ENCODE data around the gene AQP3.
"Not testable (repeated sequence)": the region's sequence is repeated elsewhere in the genome, so short reads cannot be mapped to it uniquely, and the experiment has no call there.

Gene AQP3

DNA sequence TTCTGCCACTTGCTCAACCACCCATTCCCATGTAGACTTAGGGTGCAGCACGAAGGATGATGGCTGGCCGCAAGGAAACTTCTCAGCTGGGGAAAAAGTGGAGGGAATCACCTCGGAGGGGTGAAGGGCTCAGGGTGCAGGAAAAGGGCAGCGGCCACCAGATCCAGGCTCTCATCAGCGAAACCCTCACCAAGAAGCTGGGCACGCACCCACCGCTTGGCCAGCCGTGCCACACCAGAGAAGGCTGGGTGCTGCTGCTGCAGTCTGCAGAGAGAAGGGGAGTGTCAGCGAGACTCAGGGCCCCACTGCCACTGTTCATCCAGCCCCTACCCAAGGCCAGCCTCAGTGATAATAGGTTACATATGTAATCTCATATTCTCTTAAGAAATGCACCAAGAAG is 17.7 kb upstream of the AQP3 start:
- no peak for DNase-seq (ENCODE audit: low read depth, low spot score)

GRCh38 chr9:33464045-33464636 is 16.7 kb upstream of the AQP3 start:
- no peak for DNase-seq (ENCODE audit: low read depth, low spot score)

- DNase-seq (ENCODE audit: low read depth, low spot score): no peak
Observed at GRCh38 chr9:33463151-33463550, 15.8 kb upstream of the AQP3 start.

- no peak for DNase-seq (ENCODE audit: low read depth, low spot score)
Observed at GRCh38 chr9:33461492-33461891, 14.1 kb upstream of the AQP3 start.

DNA sequence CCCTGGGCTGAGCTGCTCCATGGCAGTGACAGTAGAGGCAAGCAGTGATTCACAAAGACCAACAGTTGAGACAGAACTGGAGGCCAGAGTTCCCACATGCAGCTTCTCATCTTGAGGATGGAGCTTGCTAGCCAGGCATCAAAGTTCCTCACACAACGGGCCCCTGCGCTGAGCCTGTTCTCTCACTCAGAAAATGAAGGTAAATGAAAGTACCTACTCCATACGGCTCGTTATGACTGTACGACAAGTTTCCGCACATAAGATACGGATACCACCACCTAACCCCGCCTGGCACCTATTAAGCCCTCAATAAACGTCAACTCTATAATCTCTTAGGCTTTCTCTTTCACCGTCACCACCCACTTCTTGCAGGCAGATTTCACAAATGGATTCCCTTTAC is 13.5 kb upstream of the AQP3 start:
- DNase-seq (ENCODE audit: low read depth, low spot score): no peak

DNA sequence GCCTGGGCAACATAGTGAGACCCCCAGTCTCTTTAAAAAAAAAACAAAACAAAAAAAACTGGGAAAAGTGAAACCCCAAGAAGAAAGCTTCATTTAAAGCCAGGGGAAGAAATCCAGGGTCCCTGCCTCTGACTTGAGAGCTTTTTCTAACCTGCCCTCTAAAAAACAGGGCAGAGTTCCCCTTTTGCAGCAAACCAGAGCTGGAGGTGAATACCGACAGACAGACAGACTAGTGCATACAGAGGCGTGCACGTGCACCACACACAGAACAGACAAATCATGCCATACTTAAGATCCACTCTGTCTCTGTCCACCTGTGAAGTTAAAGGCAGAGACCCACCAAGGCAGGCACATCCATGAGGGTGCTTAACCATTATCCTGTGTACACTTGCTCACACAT is 11.7 kb upstream of the AQP3 start:
- DNase-seq (ENCODE audit: low read depth, low spot score): no peak

GRCh38 chr9:33458444-33458843 is 11.1 kb upstream of the AQP3 start:
- DNase-seq (ENCODE audit: low read depth, low spot score): peak; percentile 41

DNA sequence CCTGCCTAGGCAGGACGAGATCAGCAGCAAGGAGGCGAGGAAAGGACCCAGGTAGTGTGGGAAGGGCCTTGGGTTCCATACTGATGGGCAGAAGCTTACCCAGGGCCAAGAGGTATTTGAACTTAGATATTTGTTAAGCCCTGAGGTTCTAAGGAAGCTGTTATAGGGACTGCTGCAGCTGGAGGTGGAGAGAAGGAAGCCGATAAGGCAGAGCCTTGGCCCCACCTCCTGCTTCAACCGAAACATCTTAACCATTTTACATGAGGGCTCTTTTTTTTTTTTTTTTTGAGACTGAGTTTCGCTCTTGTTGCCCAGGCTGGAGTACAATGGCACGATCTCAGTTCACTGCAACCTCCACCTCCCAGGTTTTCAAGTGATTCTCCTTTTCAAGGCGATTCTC is 8.6 kb upstream of the AQP3 start:
- no peak for DNase-seq (ENCODE audit: low read depth, low spot score)

GRCh38 chr9:33455456-33455855 is 8.1 kb upstream of the AQP3 start:
- not testable (repeated sequence) for DNase-seq (ENCODE audit: low read depth, low spot score)

GRCh38 chr9:33454661-33455026 is 7.3 kb upstream of the AQP3 start:
- DNase-seq (ENCODE audit: low read depth, low spot score): not testable (repeated sequence)

DNA sequence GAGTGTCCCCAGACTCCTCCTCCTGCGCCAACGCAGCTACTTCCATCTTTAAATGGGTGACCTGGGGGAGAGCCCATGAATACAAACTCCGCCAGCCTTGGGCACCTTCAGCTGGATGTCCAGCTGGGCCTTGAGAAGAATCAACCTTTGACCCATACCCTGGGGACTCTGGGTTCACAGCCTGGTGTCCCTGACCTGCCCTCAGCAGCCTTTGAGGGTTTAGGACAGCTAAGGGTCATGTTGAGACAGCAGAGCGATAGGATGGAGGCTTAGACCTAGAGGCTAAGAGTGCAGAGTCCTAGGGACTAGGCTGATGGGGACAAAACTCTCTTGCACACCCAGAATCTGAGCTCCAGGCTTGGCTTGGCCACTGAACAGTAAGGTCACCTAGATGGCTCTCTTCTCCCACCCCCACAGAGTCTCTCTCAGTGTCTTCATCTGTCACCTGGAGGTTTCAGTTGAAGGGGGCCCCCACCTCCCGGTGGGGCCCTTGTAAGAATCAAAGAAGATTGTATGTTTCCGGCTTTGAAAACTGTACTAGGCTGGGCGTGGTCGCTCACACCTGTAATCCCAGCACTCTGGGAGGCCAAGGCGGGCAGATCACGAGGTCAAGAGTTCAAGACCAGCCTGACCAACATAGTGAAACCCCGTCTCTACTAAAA is 6.7 kb upstream of the AQP3 start:
- no peak for DNase-seq (ENCODE audit: low read depth, low spot score)

- DNase-seq (ENCODE audit: low read depth, low spot score): no peak
Observed at GRCh38 chr9:33453286-33453860, 6.0 kb upstream of the AQP3 start.

- DNase-seq (ENCODE audit: low read depth, low spot score): no peak
Observed at GRCh38 chr9:33452828-33453271, 5.5 kb upstream of the AQP3 start.

GRCh38 chr9:33450621-33451146 is 3.3 kb upstream of the AQP3 start:
- no peak for DNase-seq (ENCODE audit: low read depth, low spot score)

DNA sequence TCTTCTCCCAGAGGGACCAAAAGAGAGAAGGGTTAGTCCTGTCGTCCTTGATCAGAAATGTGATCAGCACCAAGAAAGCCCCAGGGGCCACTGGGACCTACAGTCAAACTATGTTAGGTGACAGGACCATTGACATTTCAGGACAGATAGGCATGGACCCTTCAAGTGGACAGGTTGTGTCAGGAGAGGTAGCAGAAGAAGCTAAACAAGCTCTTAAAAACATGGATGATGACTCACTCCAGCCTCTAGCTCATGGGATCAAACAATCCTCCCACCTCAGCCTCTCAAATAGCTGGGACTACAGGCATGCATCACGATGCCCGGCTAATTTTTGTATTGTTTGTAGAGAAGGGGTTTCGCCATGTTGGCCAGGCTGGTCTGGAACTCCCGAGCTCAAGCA is 2.3 kb upstream of the AQP3 start:
- no peak for DNase-seq (ENCODE audit: low read depth, low spot score)

DNA sequence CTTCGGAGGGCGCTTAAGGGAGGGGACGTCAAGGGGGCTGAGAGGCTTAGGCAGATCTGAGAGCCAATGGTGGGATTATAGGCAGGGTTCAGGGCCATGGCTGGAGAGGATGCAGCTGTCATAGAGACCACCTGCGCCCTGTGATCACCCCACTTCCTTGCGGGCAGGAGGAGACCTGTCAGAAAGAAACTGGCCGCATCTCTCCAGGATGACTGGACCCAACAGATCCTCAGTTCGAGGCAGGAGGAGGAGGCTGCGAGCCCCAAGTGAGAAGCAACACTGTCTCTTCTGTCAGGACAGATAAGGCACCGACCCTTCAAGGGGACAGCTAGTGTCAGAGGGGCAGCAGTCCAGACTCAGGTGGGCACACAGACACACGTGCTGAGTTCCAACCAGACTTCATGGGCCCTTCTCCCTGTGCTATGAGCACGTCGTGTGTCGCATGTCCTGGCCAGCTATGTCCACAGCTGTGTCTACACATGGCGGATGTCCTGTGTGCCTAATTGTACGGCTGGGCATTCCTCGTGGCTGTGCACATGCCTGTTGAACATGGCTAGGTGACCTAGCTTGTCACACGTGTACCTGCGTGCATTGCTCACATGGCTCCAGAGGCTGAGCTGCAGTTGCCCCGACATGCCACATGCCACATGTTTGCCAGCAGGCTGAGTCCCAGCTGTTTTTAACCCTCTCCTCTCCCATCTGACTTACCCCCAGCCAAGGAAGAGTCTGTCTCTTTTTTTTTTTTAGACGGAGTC is 583 bp upstream of the AQP3 start:
- DNase-seq (ENCODE audit: low read depth, low spot score): no peak

- DNase-seq (ENCODE audit: low read depth, low spot score): peak; percentile 25
Observed at GRCh38 chr9:33446240-33446945, 1.0 kb downstream of the AQP3 start.

DNA sequence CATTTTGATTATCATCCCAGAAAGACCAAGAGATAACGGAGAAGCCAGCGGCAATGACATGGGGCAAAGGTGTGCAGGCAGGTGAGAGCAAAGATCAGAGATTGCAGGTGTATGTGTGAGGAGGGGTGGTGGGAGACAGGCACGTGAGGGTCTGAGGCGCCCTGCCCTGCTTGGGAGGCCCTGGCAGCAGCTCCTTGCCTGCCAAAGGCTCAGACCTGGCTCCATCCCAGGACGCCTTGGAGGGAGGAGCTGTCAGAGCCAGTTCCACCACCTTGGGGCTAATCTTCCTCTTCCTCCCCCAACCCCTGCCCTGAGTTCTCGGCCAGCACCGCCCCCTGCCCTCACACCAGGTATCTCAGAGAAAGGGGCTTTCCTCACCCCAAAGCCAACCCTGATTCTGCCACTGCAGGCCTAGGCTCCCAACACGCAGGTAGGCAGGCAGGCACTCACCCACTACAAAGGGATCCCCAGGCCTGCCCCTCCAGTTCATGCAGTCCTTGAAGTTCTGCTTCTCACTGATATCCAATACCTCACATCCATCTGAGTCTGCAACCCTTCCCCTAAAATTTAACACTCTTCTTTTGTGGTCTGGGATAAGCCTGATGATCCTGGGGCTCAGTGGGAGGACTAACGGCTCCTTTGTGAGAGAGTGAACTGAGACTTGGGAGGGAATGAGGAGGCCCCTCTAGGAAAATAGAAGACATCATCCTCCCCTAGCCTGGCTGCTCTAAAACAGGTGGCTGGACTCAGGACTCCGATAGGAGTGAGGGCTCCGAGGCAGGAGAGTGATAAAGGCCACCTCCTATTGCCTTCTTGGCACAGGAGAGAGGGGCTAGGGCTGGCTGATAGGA is 1.8 kb downstream of the AQP3 start:
- DNase-seq (ENCODE audit: low read depth, low spot score): no peak

DNA sequence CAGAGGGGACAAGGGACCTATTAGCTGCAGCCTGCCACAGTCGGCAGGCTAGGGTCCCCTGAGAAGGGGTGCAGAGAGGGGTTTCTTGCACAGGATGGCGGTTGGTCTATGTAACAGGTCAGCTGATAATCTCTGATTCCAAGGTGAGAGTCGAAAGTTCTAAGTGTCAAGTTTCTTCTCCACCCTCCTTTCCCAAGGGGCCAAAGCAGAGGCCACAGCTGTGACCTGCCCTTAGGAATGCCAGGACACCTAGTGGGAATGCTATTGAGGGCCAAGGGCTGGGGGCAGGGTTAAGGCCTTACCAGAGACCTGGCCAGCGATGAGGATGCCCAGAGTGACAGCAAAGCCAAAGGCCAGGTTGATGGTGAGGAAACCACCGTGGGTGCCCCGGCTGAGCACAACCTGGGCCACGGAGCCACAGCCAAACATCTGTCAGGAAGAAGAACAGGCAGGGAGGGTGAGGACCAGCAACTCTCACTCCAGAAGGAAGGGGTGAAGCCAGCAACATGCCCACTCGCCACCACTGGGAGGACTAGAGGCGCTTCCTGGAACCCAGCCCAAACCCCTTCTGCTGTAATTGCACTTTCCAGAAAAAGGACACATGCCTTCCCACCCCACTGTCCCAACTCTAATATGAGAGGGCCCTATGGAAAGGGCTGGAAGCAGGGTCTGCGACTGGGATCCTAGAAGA is 3.8 kb downstream of the AQP3 start:
- no peak for DNase-seq (ENCODE audit: low read depth, low spot score)

GRCh38 chr9:33443047-33443446 is 4.3 kb downstream of the AQP3 start:
- DNase-seq (ENCODE audit: low read depth, low spot score): no peak
